Keratinocyte (primary cell): ENCODE data around the gene ZFAND6. TPM values are rescaled to one million over a fixed set of nuclear protein-coding genes. Genes with fewer than 3 reads are reported as not detected.

ENCODE experiments used
- DNase-seq: peaks from one replicate; pipeline ENCODE4 v3.0.0-alpha.2; 2011; ENCODE audit warnings: low read depth, missing footprints, low spot score
- FAIRE-seq: peaks from 2 replicates; lab custom pipeline; 2011; peaks lifted over from hg19 to GRCh38; lab: Jason Lieb, UNC
- H2AFZ ChIP-seq: 2 replicates; pipeline ENCODE4 v1.6.0; 2012; ENCODE audit warnings: low read length, control low read depth, inconsistent platforms; ENCODE audit not compliant: control insufficient read depth
- H3K27ac ChIP-seq: 2 replicates; pipeline ENCODE4 v1.5.1; 2011; ENCODE audit warnings: low read length; ENCODE audit not compliant: control insufficient read depth, insufficient read depth
- H3K27me3 ChIP-seq: 3 replicates; pipeline ENCODE4 v1.6.0; 2011; ENCODE audit warnings: low read length; ENCODE audit not compliant: control insufficient read depth, insufficient read depth; ENCODE audit errors: extremely low read depth
- H3K36me3 ChIP-seq, 2 experiments: 2 replicates in 1 of 2; 3 replicates in 1 of 2; pipeline ENCODE4 v1.5.1; 2011; ENCODE audit warnings: low read length in 2 of 2, mild to moderate bottlenecking in 1 of 2; ENCODE audit not compliant: control insufficient read depth in 2 of 2, insufficient read depth in 2 of 2; ENCODE audit errors: extremely low read depth in 1 of 2
- H3K4me1 ChIP-seq: 3 replicates; pipeline ENCODE4 v1.5.1; 2011; ENCODE audit warnings: low read length; ENCODE audit not compliant: control insufficient read depth, insufficient read depth; ENCODE audit errors: extremely low read depth
- H3K4me2 ChIP-seq: 3 replicates; pipeline ENCODE4 v1.6.0; 2011; ENCODE audit warnings: low read depth, low read length; ENCODE audit not compliant: control insufficient read depth, insufficient read depth; ENCODE audit errors: extremely low read depth
- H3K4me3 ChIP-seq, 3 experiments: fragments of 200-600 bp in 1 of 3; sonication (generic) in 1 of 3; 2 replicates in 2 of 3; 3 replicates in 1 of 3; pipeline ENCODE4 v1.5.1; 2011 to 2016; ENCODE audit warnings: low read length in 3 of 3, mild to moderate bottlenecking in 3 of 3, control low read depth in 2 of 3, inconsistent platforms in 1 of 3, low read depth in 1 of 3, mixed read lengths in 1 of 3, mixed run types in 1 of 3, moderate library complexity in 1 of 3; ENCODE audit not compliant: control insufficient read depth in 2 of 3, insufficient read depth in 2 of 3; ENCODE audit errors: extremely low read depth in 1 of 3
- H3K79me2 ChIP-seq: 2 replicates; pipeline ENCODE4 v1.6.0; 2012; ENCODE audit warnings: low read length; ENCODE audit not compliant: control insufficient read depth, insufficient read depth
- H3K9ac ChIP-seq: 3 replicates; pipeline ENCODE4 v1.6.0; 2011; ENCODE audit warnings: low read length; ENCODE audit not compliant: control insufficient read depth, insufficient read depth; ENCODE audit errors: extremely low read depth
- H3K9me1 ChIP-seq: 3 replicates; pipeline ENCODE4 v1.6.0; 2011; ENCODE audit warnings: low read length; ENCODE audit not compliant: control insufficient read depth, insufficient read depth; ENCODE audit errors: extremely low read depth
- H3K9me3 ChIP-seq: 2 replicates; pipeline ENCODE4 v1.5.1; 2012; ENCODE audit warnings: low read depth, low read length; ENCODE audit not compliant: control insufficient read depth
- H4K20me1 ChIP-seq: 3 replicates; pipeline ENCODE4 v1.6.0; 2011; ENCODE audit warnings: low read length; ENCODE audit not compliant: control insufficient read depth, insufficient read depth; ENCODE audit errors: extremely low read depth
- EZH2 ChIP-seq: IDR thresholded peaks from one replicate; pipeline ENCODE4 v1.6.1; 2012; ENCODE audit warnings: inconsistent platforms, mild to moderate bottlenecking, low read length, moderate library complexity
- dilution Hi-C: fragments of 300-500 bp; cut with MboI; formaldehyde crosslinking; loops from one replicate; pipeline ENCODE4 v1.7.0; 2020; ENCODE audit warnings: low sequenced_read_pairs; ENCODE audit not compliant: extremely low pct_ligation_motif_present
- polyA plus RNA-seq, 5 experiments: library from polyadenylated mRNA; depleted of rRNA in 3 of 5; stranded (reverse) in 3 of 5; stranded (forward) in 1 of 5; unstranded in 1 of 5; fragments of >200 nt; gene quantifications; 1 replicate in 1 of 5; 2 replicates in 3 of 5; 3 replicates in 1 of 5; pipeline versions ENCODE4 v1.2.1 to v1.2.3, GENCODE V29; 2011 to 2012; ENCODE audit warnings: missing spikeins in 2 of 5, low read depth in 1 of 5, low replicate concordance in 1 of 5
- TF ChIP-seq, protein P1 (sequence below), 3 experiments: IDR thresholded peaks in 1 of 3; conservative IDR thresholded peaks in 1 of 3; optimal IDR thresholded peaks in 1 of 3; 2 replicates in 2 of 3; 3 replicates in 1 of 3; pipeline versions ENCODE3 to v1.5.1; 2011; ENCODE audit warnings: low read length in 3 of 3, mild to moderate bottlenecking in 3 of 3, moderate library complexity in 2 of 3, control low read depth in 1 of 3, inconsistent platforms in 1 of 3; ENCODE audit not compliant: insufficient read depth in 2 of 3; ENCODE audit errors: extremely low read depth in 1 of 3

ZFAND6 gene
- polyA plus RNA-seq, 1 donor (not counting 4 experiments of a cell fraction or from before 2014, with no cell fraction given) = 142 TPM

GRCh38 chr15:80034629-80035028 lies 24.8 kb upstream of the ZFAND6 start:
- Histone ChIP-seq H3K9me3 (no peaks in the 10 kb centered on the region), H3K9me1 (peaks cover 2% of the 10 kb centered on the region), H3K4me2 (no peak overlapping the region), H3K36me3 (no peaks in the 10 kb centered on the region), H3K79me2 (no peaks in the 10 kb centered on the region), H3K27ac (no peak overlapping the region), H3K4me1 (peaks cover 20% of the 10 kb centered on the region), H4K20me1 (peaks cover 2% of the 10 kb centered on the region), H3K9ac (no peak overlapping the region), H2AFZ (no peak overlapping the region), H3K27me3 (no peaks in the 10 kb centered on the region), H3K4me3 (no peak overlapping the region)
- FAIRE-seq (no peak), DNase-seq (no peak)
- dilution Hi-C loops = no loop called here
- TF ChIP-seq, protein P1, sequence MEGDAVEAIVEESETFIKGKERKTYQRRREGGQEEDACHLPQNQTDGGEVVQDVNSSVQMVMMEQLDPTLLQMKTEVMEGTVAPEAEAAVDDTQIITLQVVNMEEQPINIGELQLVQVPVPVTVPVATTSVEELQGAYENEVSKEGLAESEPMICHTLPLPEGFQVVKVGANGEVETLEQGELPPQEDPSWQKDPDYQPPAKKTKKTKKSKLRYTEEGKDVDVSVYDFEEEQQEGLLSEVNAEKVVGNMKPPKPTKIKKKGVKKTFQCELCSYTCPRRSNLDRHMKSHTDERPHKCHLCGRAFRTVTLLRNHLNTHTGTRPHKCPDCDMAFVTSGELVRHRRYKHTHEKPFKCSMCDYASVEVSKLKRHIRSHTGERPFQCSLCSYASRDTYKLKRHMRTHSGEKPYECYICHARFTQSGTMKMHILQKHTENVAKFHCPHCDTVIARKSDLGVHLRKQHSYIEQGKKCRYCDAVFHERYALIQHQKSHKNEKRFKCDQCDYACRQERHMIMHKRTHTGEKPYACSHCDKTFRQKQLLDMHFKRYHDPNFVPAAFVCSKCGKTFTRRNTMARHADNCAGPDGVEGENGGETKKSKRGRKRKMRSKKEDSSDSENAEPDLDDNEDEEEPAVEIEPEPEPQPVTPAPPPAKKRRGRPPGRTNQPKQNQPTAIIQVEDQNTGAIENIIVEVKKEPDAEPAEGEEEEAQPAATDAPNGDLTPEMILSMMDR (optimal IDR thresholded peaks at IDR 0.05 in 1 of 3, IDR thresholded peaks at IDR 0.05 in 1 of 3, conservative IDR thresholded peaks at IDR 0.05 in 1 of 3; ENCODE audit: extremely low read depth in 1 of 3, insufficient read depth in 2 of 3, low read length in 3 of 3) = no peak
- TF ChIP-seq EZH2 = no peak

DNA sequence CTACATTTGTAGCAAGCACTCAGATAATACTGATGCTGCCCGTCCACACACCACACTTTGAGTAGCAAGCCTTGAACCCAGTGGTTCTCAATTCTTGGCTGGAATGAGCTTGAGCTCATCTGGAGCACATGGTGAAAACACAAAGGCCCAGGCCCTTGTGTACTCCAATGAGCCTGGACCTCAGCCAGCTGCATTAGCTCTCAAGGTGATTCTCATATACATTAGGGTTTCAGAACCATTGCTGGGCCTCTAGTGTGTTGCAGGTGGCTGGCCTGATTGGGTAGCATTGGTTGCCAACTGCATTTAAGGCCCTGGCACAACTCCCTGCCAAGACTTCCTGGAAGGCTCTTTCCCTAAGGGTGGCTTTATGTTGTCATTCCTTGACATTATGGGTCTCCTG lies 23.4 kb upstream of the ZFAND6 start:
- FAIRE-seq = no peak
- Histone ChIP-seq H3K9me3 (no peaks in the 10 kb centered on the region), H3K9ac (no peak overlapping the region), H3K27ac (no peak overlapping the region), H2AFZ (no peak overlapping the region), H3K4me2 (no peak overlapping the region), H3K27me3 (no peaks in the 10 kb centered on the region), H3K36me3 (no peaks in the 10 kb centered on the region), H3K4me1 (peaks cover 20% of the 10 kb centered on the region), H3K79me2 (no peaks in the 10 kb centered on the region), H4K20me1 (peaks cover 2% of the 10 kb centered on the region), H3K9me1 (peaks cover 2% of the 10 kb centered on the region), H3K4me3 (no peak overlapping the region)
- DNase-seq = no peak
- dilution Hi-C loops = no loop called here
- TF ChIP-seq EZH2 = no peak
- TF ChIP-seq, protein P1 (optimal IDR thresholded peaks at IDR 0.05 in 1 of 3, IDR thresholded peaks at IDR 0.05 in 1 of 3, conservative IDR thresholded peaks at IDR 0.05 in 1 of 3; ENCODE audit: extremely low read depth in 1 of 3, insufficient read depth in 2 of 3, low read length in 3 of 3) = no peak
